H1 (cell line): ENCODE data around the gene CABP2. TPM values are rescaled to one million over a fixed set of nuclear protein-coding genes. Genes with fewer than 3 reads are reported as not detected.

ENCODE experiments used
- CHD7 ChIP-seq: fragments of 300-600 bp; sonication (generic); IDR thresholded peaks from 2 replicates; pipeline ENCODE4 v1.7.1; 2012; ENCODE audit warnings: low read length, moderate library complexity, mild to moderate bottlenecking, inconsistent platforms; ENCODE audit not compliant: insufficient replicate concordance
- CTCF ChIP-seq, 3 experiments: IDR thresholded peaks; 1 replicate in 2 of 3; 2 replicates in 1 of 3; pipeline versions ENCODE4 v1.5.1 to v1.6.1; 2011; ENCODE audit warnings: low read length in 3 of 3, mild to moderate bottlenecking in 3 of 3, inconsistent platforms in 2 of 3, low read depth in 1 of 3, moderate library complexity in 1 of 3; ENCODE audit not compliant: insufficient read depth in 1 of 3; ENCODE audit errors: control extremely low read depth in 1 of 3
- HDAC6 ChIP-seq: IDR thresholded peaks from one replicate; pipeline ENCODE4 v1.7.1; 2012; ENCODE audit warnings: low read depth, mild to moderate bottlenecking, inconsistent platforms, low read length, moderate library complexity
- POU5F1 ChIP-seq: IDR thresholded peaks from 2 replicates; pipeline ENCODE4 v1.6.1; 2011; ENCODE audit warnings: low read depth, mild to moderate bottlenecking, low read length, moderate library complexity
- RXRA ChIP-seq: IDR thresholded peaks from 2 replicates; pipeline ENCODE4 v1.6.1; 2011; ENCODE audit warnings: low read depth, mild to moderate bottlenecking, low read length, moderate library complexity; ENCODE audit not compliant: insufficient read depth
- SAP30 ChIP-seq: fragments of 300-600 bp; sonication (generic); IDR thresholded peaks from 2 replicates; pipeline ENCODE4 v1.7.1; 2012; ENCODE audit warnings: low read length, moderate library complexity, mild to moderate bottlenecking, inconsistent platforms; ENCODE audit not compliant: insufficient read depth, insufficient replicate concordance
- SRF ChIP-seq: IDR thresholded peaks from 2 replicates; pipeline ENCODE4 v1.6.1; 2011; ENCODE audit warnings: mild to moderate bottlenecking, low read depth, low read length, moderate library complexity
- polyA plus RNA-seq, 7 experiments: library from polyadenylated mRNA; depleted of rRNA in 3 of 7; stranded (reverse) in 5 of 7; unstranded in 2 of 7; fragments of >200 nt in 5 of 7; fragments of 200-250 nt in 2 of 7; gene quantifications; 1 replicate in 5 of 7; 2 replicates in 1 of 7; 4 replicates in 1 of 7; pipeline versions ENCODE4 v1.2.1 to v1.2.3, GENCODE V29; 2011 to 2013; ENCODE audit warnings: missing spikeins in 2 of 7, mixed read lengths in 2 of 7
- total RNA-seq: library from RNA; stranded (reverse); fragmentation: NEBNext Ultra II Directional; extraction: Animal tissue kit (Norgen Biotek cat#: 25700); gene quantifications from 2 replicates; pipeline ENCODE4 v1.2.1, GENCODE V29; 2021

CABP2 gene
- total and polyA plus RNA-seq, 2 of the 8 experiments (the other 6 are each of a cell fraction or from before 2014, with no cell fraction given), result not detected

DNA sequence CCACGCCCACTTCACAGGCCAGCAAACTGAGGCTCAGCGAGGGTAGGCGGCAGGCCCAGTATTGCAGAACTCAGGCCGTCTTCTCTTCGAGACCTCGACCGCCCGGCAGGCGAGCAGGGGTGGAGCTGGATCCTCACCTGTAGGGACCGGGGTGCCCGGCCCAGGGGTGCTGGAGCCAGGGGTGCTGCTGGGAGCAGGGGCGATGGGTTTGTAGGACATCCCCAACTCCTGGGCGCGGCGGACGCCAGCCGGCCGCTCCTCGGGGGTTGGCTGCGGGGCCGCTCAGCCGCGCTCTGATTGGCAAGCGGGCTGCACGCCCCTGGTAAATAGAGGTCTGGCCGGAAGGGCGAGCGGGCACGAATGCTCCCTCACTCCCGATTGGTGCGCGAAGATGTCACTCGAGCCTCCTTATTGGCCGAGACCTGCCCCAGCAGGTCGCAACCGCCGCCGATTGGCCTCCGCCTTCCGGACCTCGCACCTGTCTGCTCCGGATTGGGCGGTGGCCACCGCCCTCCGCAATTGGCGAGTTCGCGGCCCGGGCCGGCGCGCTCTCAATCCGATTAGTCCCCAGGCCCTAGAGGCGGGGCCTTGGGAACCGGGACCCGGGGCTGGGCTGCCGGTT lies 15.3 kb downstream of the CABP2 start, which contains the start of gene CDK2AP2 (continued):
- TF ChIP-seq CHD7, result no peak
- TF ChIP-seq HDAC6, result no peak
- TF ChIP-seq CTCF (IDR thresholded peaks at IDR 0.05; ENCODE audit: control extremely low read depth in 1 of 3, insufficient read depth in 1 of 3, low read depth in 1 of 3, low read length in 3 of 3), result no peak
- TF ChIP-seq RXRA, result no peak
- no peak for TF ChIP-seq SRF
- TF ChIP-seq POU5F1, result no peak
- no peak for TF ChIP-seq SAP30
